C4-2B (cell line): Measurements from ENCODE around the gene CXCL11.

Experiments used
- ZFX ChIP-seq: fragments of 450-650 bp; IDR thresholded peaks from 2 replicates; pipeline ENCODE4 v1.6.1; 2017
- TF ChIP-seq, protein P1 (sequence below): fragments of 450-650 bp; conservative IDR thresholded peaks from 2 replicates; pipeline ENCODE4 v1.5.1; 2017; ENCODE audit warnings: mild to moderate bottlenecking

- TF ChIP-seq, protein P1, sequence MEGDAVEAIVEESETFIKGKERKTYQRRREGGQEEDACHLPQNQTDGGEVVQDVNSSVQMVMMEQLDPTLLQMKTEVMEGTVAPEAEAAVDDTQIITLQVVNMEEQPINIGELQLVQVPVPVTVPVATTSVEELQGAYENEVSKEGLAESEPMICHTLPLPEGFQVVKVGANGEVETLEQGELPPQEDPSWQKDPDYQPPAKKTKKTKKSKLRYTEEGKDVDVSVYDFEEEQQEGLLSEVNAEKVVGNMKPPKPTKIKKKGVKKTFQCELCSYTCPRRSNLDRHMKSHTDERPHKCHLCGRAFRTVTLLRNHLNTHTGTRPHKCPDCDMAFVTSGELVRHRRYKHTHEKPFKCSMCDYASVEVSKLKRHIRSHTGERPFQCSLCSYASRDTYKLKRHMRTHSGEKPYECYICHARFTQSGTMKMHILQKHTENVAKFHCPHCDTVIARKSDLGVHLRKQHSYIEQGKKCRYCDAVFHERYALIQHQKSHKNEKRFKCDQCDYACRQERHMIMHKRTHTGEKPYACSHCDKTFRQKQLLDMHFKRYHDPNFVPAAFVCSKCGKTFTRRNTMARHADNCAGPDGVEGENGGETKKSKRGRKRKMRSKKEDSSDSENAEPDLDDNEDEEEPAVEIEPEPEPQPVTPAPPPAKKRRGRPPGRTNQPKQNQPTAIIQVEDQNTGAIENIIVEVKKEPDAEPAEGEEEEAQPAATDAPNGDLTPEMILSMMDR: no peak
- TF ChIP-seq ZFX: no peak
Observed at GRCh38 chr4:76011018-76011670, 24.7 kb downstream of the CXCL11 start.
